HepG2 (cell line): ENCODE data around the gene LRRC45. TPM values are rescaled to one million over a fixed set of nuclear protein-coding genes. Genes with fewer than 3 reads are reported as not detected.

ENCODE experiments used
- AHR ChIP-seq: IDR thresholded peaks from 2 replicates; pipeline ENCODE4 v1.6.1; 2018; ENCODE audit warnings: missing genetic modification reagents, missing compliant biosample characterization
- CREBL2 ChIP-seq: sonication (generic); formaldehyde crosslinking; IDR thresholded peaks from 2 replicates; pipeline ENCODE4 v1.8.1; 2023; ENCODE audit warnings: missing genetic modification reagents, mild to moderate bottlenecking, borderline replicate concordance
- IRF9 ChIP-seq: sonication (generic); formaldehyde crosslinking; IDR thresholded peaks from 2 replicates; pipeline ENCODE4 v1.8.0; 2022; ENCODE audit warnings: missing genetic modification reagents, mild to moderate bottlenecking, borderline replicate concordance
- KMT2A ChIP-seq: sonication (generic); formaldehyde crosslinking; IDR thresholded peaks from 2 replicates; pipeline ENCODE4 v1.4.0; 2020; ENCODE audit warnings: missing genetic modification reagents
- MATR3 ChIP-seq: sonication (generic); formaldehyde crosslinking; IDR thresholded peaks from 2 replicates; pipeline ENCODE4 v1.4.0; 2020; ENCODE audit warnings: missing genetic modification reagents
- MXI1 ChIP-seq: IDR thresholded peaks from 3 replicates; pipeline ENCODE4 v1.6.1; 2012; ENCODE audit warnings: low read depth, low read length, inconsistent platforms, borderline replicate concordance
- MYC ChIP-seq: sonication (generic); formaldehyde crosslinking; IDR thresholded peaks from 2 replicates; pipeline ENCODE4 v1.9.0; 2021; ENCODE audit warnings: missing genetic modification reagents, borderline replicate concordance
- RFX5 ChIP-seq: IDR thresholded peaks from 2 replicates; pipeline ENCODE4 v1.6.1; 2011; ENCODE audit warnings: low read depth, low read length, improper control_type of control experiment
- SRSF9 ChIP-seq: fragments of 200-400 bp; formaldehyde crosslinking; IDR thresholded peaks from 2 replicates; pipeline ENCODE4 v1.6.1; 2018; ENCODE audit warnings: borderline replicate concordance, mild to moderate bottlenecking, low read depth, low read length; ENCODE audit not compliant: insufficient read depth, poor library complexity, severe bottlenecking
- SSRP1 ChIP-seq: IDR thresholded peaks from 2 replicates; pipeline ENCODE4 v1.6.1; 2016; ENCODE audit warnings: control low read depth
- ZNF251 ChIP-seq: sonication (generic); formaldehyde crosslinking; IDR thresholded peaks from 2 replicates; pipeline ENCODE4 v1.9.0; 2021; ENCODE audit warnings: mild to moderate bottlenecking, missing genetic modification reagents
- ZNF441 ChIP-seq: sonication (generic); formaldehyde crosslinking; IDR thresholded peaks from 2 replicates; pipeline ENCODE4 v1.7.0; 2021; ENCODE audit warnings: missing genetic modification reagents, borderline replicate concordance
- ZNF646 ChIP-seq: sonication (generic); formaldehyde crosslinking; IDR thresholded peaks from 2 replicates; pipeline ENCODE4 v1.9.0; 2021; ENCODE audit warnings: mild to moderate bottlenecking, missing genetic modification reagents
- ZNF749 ChIP-seq: sonication (generic); formaldehyde crosslinking; IDR thresholded peaks from 2 replicates; pipeline ENCODE4 v1.8.0; 2022; ENCODE audit warnings: mild to moderate bottlenecking, missing genetic modification reagents, moderate library complexity, borderline replicate concordance
- polyA plus RNA-seq, 8 experiments: library from polyadenylated mRNA; depleted of rRNA in 3 of 8; stranded (reverse) in 7 of 8; unstranded in 1 of 8; fragments of >200 nt; fragmentation: Illumina TruSeq in 4 of 8; extraction: Trizol in 4 of 8; gene quantifications; 2 replicates each; pipeline versions ENCODE4 v1.2.1 to v1.2.3, GENCODE V29; 2011 to 2016; ENCODE audit warnings: low read depth in 4 of 8, missing spikeins in 1 of 8, mixed read lengths in 1 of 8; ENCODE audit not compliant: insufficient read depth in 1 of 8
- total RNA-seq, 5 experiments: library from RNA; depleted of rRNA; stranded (reverse); fragments of >200 nt; fragmentation: Illumina TruSeq; extraction: Trizol; gene quantifications; 2 replicates each; pipeline ENCODE4 v1.2.3, GENCODE V29; 2016; ENCODE audit warnings: low read depth in 1 of 5
- TF ChIP-seq, protein P1 (sequence below): sonication (generic); formaldehyde crosslinking; IDR thresholded peaks from 2 replicates; pipeline ENCODE4 v1.5.1; 2020; ENCODE audit warnings: mild to moderate bottlenecking, moderate library complexity, missing genetic modification reagents
- TF ChIP-seq, protein P2 (sequence below): sonication (generic); formaldehyde crosslinking; IDR thresholded peaks from 2 replicates; pipeline ENCODE4 v1.8.1; 2023; ENCODE audit warnings: mild to moderate bottlenecking, moderate library complexity, missing genetic modification reagents

Gene LRRC45
- total and polyA plus RNA-seq, 2 of the 13 experiments (the other 11 are each of a cell fraction or from before 2014, with no cell fraction given): 11.6 to 48.1 TPM

DNA sequence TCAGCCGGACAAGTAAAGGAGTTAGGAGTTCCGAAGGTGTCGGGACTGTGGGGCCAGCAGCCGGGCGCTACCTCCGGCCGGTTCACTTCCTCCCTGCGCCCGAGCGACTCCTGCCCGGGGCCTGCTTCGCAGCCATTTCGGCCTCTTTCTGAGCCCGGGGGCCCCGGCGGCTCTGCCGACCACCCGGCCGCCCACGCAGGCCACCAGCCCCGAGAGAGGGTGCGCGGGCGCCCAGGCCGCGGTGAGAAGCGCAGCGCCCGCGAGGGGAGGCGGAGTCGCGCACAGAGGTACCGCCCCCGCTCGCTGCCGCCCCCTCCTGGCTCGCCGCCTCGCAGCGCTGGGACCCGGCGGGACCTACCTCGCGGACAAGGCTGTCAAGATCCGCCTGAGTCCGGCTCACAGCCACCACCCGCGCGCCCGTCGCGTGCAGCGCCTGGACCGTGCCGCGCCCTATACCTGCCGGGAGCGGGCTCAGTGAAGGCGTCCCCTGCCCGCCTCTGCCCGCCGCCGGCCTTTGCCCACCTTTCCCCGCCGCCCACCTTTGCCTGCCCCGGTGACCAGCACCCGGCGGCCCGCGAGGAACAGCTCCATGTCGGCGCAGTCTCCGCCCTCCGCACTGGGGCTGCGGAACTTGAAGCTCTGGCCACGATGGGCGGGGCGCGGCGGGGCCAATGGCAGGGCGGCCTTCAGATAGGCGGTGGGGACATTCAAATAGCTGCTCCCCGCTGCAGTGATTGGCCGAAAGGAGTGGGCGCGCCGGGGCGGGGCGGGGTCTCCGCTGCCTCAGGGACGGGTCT lies 14.2 kb downstream of the LRRC45 start, which contains the start of gene DCXR (continued):
- TF ChIP-seq ZNF749 (CRISPR knock-in tag) (peak; percentile 83; the same call in 1 of the 2 replicates), ZNF646 (CRISPR knock-in tag) (no peak), ZNF441 (CRISPR knock-in tag) (peak; percentile 72; the same call in 1 of the 2 replicates), KMT2A (CRISPR knock-in tag) (peak; percentile 61; the same call in 1 of the 2 replicates), SSRP1 (CRISPR knock-in tag) (no peak), AHR (CRISPR knock-in tag) (peak; percentile 91; the same call in 1 of the 2 replicates), SRSF9 (no peak), CREBL2 (CRISPR knock-in tag) (peak; percentile 51; the same call in 1 of the 2 replicates), MATR3 (CRISPR knock-in tag) (no peak), MYC (CRISPR knock-in tag) (peak; percentile 92), MXI1 (peak; percentile 79; the same call in 2 of the 3 replicates), IRF9 (CRISPR knock-in tag) (peak; percentile 98), RFX5 (no peak), ZNF251 (CRISPR knock-in tag) (no peak)
- TF ChIP-seq, protein P1, sequence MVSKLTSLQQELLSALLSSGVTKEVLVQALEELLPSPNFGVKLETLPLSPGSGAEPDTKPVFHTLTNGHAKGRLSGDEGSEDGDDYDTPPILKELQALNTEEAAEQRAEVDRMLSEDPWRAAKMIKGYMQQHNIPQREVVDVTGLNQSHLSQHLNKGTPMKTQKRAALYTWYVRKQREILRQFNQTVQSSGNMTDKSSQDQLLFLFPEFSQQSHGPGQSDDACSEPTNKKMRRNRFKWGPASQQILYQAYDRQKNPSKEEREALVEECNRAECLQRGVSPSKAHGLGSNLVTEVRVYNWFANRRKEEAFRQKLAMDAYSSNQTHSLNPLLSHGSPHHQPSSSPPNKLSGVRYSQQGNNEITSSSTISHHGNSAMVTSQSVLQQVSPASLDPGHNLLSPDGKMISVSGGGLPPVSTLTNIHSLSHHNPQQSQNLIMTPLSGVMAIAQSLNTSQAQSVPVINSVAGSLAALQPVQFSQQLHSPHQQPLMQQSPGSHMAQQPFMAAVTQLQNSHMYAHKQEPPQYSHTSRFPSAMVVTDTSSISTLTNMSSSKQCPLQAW (CRISPR knock-in tag): no peak; the same call in none of the 2 replicates
- TF ChIP-seq, protein P2, sequence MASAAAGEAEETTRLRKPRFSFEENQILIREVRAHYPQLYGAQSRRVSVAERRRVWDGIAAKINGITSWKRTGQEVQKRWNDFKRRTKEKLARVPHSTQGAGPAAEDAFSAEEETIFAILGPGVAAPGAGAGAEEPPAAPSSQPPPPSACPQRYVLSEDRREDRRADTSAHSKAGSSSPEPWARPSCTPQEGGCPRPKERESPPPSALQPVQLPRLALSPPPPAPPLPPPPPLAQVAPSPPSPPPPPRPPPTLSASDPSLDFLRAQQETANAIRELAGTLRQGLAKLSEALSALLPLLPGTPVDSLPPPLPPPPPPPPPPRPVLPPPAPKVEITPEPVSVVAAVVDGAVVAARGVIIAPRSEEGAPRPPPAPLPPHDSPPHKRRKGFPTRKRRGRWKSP: peak; percentile 98
